ENCODE data around the gene RAMP3. TPM values are rescaled to one million over a fixed set of nuclear protein-coding genes. Genes with fewer than 3 reads are reported as not detected.

Gene RAMP3
- polyA plus RNA-seq, 2 of the 4 experiments (the other 2 are of a cell fraction) = not detected

DNA sequence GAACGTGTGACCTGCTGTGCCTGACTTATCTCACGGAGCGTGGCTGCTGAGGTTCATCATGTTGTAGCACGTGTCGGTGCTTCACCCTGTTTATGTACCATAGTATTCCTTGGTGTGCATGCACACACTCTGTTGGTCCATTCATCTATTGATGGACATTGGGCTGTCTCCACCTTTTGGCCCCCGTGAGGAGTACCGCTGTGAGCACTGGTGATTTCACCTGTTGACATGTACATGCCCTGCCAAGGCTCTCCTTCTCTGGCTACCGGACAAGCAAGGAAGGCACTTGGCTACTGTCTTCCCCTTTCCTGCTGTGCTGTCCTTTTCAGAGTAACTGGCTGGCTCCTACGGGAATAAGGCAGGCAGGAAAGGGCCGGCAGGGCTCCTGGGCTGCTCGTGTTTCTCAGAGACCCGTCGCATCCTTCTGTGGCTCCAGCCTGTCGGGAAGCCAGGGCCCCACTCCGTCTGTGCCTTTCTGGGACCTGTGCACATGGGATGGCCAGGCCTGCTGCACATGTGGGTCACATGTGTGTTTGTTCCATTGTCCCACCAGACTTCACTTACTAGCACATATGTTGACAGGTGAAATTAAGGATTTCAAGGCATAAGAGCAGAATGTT lies 28.3 kb upstream of the RAMP3 start (continued):
- TF ChIP-seq HOXA7 (CRISPR knock-in tag; IDR thresholded peaks at IDR 0.05) = no peak
- no peak for TF ChIP-seq RARB (CRISPR knock-in tag; IDR thresholded peaks at IDR 0.05)

- H3K4me2 ChIP-seq = no peak overlapping the region
- 79% methylated on average over 12 of the region's 12 CpGs for WGBS (ENCODE audit: missing lambda C conversion rate)
- H3K9me3 ChIP-seq = no peaks in the 10 kb centered on the region
- no peak for TF ChIP-seq SREBF2 (IDR thresholded peaks at IDR 0.05)
- no peak for TF ChIP-seq EHF (CRISPR knock-in tag; IDR thresholded peaks at IDR 0.05)
- no peak for TF ChIP-seq SMC3 (IDR thresholded peaks at IDR 0.05)
- POLR2A ChIA-PET = no interaction called here
- no peak for FAIRE-seq
- no peak overlapping the region for H3K4me3 ChIP-seq
- no peak overlapping the region for H3K27ac ChIP-seq
- CTCF ChIA-PET = interaction anchor here (1.5 kb wide), 1 partner anchor 273 kb away, joined by 4 read pairs; no protein-coding TSS in a partner anchor
- ATAC-seq = no peak
- DNase-seq (ENCODE audit: low read depth in 1 of 2, low spot score in 1 of 2) = no peak
- H3K4me1 ChIP-seq = no peaks in the 10 kb centered on the region
Measured at GRCh38 chr7:45129906-45130305, 27.7 kb upstream of the RAMP3 start.

GRCh38 chr7:45130910-45131309 lies 26.7 kb upstream of the RAMP3 start:
- FAIRE-seq (no peak), ATAC-seq (no peak), DNase-seq (ENCODE audit: low read depth in 1 of 2, low spot score in 1 of 2) (no peak)
- no peak for TF ChIP-seq EP300 (IDR thresholded peaks at IDR 0.05)
- TF ChIP-seq RFX5 (IDR thresholded peaks at IDR 0.05) = no peak
- TF ChIP-seq KDM5A (IDR thresholded peaks at IDR 0.05) = no peak
- Histone ChIP-seq H3K4me1 (no peaks in the 10 kb centered on the region), H3K9me3 (no peaks in the 10 kb centered on the region), H3K4me2 (no peak overlapping the region), H3K4me3 (no peak overlapping the region), H3K27ac (no peak overlapping the region)
- POLR2A ChIA-PET = no interaction called here
- WGBS (ENCODE audit: missing lambda C conversion rate) = 55% methylated on average over 9 of the region's 9 CpGs
- CTCF ChIA-PET = interaction anchor here (0.6 to 1.5 kb wide), 2 partner anchors 274 to 284 kb away, joined by 4 read pairs; no protein-coding TSS in a partner anchor

DNA sequence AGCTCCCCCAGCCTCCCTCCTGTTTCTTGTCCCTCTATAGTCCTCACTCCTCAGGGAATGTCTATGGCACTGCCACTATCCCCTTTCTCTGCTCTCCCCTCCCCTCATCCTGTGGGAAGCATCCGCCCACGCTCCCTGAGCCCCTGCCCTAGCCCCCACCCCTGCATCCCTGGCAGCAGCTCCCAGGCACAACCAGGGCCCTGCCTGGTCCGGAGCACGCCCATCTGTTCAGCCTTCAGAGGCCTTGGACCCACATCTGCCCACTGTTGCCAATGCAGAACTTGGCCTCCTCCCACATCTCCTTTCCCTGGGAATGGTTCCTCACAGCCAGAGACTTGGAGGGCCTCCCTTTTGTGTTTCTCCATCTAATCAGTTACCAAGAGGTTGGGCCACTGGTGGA lies 25.7 kb upstream of the RAMP3 start:
- TF ChIP-seq, protein P1, sequence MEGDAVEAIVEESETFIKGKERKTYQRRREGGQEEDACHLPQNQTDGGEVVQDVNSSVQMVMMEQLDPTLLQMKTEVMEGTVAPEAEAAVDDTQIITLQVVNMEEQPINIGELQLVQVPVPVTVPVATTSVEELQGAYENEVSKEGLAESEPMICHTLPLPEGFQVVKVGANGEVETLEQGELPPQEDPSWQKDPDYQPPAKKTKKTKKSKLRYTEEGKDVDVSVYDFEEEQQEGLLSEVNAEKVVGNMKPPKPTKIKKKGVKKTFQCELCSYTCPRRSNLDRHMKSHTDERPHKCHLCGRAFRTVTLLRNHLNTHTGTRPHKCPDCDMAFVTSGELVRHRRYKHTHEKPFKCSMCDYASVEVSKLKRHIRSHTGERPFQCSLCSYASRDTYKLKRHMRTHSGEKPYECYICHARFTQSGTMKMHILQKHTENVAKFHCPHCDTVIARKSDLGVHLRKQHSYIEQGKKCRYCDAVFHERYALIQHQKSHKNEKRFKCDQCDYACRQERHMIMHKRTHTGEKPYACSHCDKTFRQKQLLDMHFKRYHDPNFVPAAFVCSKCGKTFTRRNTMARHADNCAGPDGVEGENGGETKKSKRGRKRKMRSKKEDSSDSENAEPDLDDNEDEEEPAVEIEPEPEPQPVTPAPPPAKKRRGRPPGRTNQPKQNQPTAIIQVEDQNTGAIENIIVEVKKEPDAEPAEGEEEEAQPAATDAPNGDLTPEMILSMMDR (IDR thresholded peaks at IDR 0.05) = no peak
- no peak for TF ChIP-seq CEBPB (IDR thresholded peaks at IDR 0.05)
- TF ChIP-seq TP53 (CRISPR knock-in tag; IDR thresholded peaks at IDR 0.05) = no peak
- TF ChIP-seq NFE2L2 (conservative IDR thresholded peaks at IDR 0.05; ENCODE audit: low read length) = no peak
- TF ChIP-seq, protein P2, sequence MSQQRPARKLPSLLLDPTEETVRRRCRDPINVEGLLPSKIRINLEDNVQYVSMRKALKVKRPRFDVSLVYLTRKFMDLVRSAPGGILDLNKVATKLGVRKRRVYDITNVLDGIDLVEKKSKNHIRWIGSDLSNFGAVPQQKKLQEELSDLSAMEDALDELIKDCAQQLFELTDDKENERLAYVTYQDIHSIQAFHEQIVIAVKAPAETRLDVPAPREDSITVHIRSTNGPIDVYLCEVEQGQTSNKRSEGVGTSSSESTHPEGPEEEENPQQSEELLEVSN (IDR thresholded peaks at IDR 0.05; ENCODE audit: borderline replicate concordance, low read depth) = no peak
- TF ChIP-seq EHMT2 (IDR thresholded peaks at IDR 0.05; ENCODE audit: low read depth) = no peak
- no peak for TF ChIP-seq TFCP2L1 (CRISPR knock-in tag; IDR thresholded peaks at IDR 0.05)
- TF ChIP-seq, protein P3, sequence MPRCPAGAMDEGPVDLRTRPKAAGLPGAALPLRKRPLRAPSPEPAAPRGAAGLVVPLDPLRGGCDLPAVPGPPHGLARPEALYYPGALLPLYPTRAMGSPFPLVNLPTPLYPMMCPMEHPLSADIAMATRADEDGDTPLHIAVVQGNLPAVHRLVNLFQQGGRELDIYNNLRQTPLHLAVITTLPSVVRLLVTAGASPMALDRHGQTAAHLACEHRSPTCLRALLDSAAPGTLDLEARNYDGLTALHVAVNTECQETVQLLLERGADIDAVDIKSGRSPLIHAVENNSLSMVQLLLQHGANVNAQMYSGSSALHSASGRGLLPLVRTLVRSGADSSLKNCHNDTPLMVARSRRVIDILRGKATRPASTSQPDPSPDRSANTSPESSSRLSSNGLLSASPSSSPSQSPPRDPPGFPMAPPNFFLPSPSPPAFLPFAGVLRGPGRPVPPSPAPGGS (IDR thresholded peaks at IDR 0.05) = no peak
- no peak for TF ChIP-seq ZC3H11A (IDR thresholded peaks at IDR 0.05)
- TF ChIP-seq HDAC2 (IDR thresholded peaks at IDR 0.05) = no peak
- TF ChIP-seq, protein P4, sequence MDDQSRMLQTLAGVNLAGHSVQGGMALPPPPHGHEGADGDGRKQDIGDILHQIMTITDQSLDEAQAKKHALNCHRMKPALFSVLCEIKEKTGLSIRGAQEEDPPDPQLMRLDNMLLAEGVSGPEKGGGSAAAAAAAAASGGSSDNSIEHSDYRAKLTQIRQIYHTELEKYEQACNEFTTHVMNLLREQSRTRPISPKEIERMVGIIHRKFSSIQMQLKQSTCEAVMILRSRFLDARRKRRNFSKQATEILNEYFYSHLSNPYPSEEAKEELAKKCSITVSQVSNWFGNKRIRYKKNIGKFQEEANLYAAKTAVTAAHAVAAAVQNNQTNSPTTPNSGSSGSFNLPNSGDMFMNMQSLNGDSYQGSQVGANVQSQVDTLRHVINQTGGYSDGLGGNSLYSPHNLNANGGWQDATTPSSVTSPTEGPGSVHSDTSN (IDR thresholded peaks at IDR 0.05) = no peak
- no peak overlapping the region for H3K4me3 ChIP-seq
- CTCF ChIA-PET = no interaction called here
- H3K4me1 ChIP-seq = no peaks in the 10 kb centered on the region
- POLR2A ChIA-PET = no interaction called here
- H3K4me2 ChIP-seq = no peak overlapping the region
- no peaks in the 10 kb centered on the region for H3K9me3 ChIP-seq
- no peak for FAIRE-seq
- 41% methylated on average over 4 of the region's 4 CpGs for WGBS (ENCODE audit: missing lambda C conversion rate)
- no peak overlapping the region for H3K27ac ChIP-seq
- no peak for DNase-seq (ENCODE audit: low read depth in 1 of 2, low spot score in 1 of 2)
- ATAC-seq = no peak

Data from A549 (cell line).